ENCODE data around the gene AATK. TPM values are rescaled to one million over a fixed set of nuclear protein-coding genes. Genes with fewer than 3 reads are reported as not detected.
A peak's percentile ranks its signal among the peaks of the same experiment; 100 is the strongest.

The AATK gene
- total RNA-seq, 1 donor from 2014 or later, result 7.7 TPM

DNA sequence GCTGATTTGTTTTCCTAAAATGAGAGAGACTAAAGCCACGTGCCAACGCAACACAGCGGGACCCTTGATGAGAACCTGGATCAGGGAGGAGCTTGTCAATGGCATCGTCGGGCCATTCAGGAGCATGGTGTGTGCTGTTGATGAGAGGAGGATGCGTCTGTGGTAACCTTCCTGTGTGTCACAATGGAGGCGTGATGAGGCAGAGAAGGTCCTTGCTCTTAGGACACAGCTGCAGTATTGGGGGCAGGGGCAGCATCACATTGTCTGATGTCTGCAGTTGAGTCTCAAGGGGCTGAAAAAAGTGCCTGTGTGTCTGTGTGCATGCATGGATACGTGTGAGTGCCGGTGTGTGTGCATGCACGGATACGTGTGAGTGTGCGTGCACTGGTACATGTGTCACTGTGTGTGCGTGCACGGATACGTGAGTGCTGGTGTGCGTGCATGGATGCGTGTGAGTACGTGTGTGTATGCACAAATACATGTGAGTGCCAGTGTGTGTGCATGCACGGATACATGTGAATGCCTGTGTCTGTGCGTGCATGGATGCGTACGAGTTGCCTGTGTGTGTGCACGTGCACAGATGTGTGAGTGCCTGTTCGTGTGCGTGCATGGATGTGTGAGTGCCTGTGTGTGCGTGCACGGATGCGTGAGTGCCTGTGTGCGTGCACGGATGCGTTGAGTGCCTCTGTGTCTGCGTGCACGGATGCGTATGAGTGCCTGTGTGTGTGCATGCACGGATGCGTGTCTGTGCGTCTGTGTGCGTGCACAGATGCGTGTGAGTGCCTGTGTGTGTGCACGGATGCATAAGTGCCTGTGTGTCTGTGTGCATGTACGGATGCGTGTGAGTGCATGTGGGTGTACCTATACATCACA lies 91.8 kb downstream of the AATK start:
- Mint-ChIP-seq H3K4me3 (ENCODE audit: unreplicated experiment) (peak overlapping the region; percentile 37), H3K9me3 (ENCODE audit: unreplicated experiment) (no peaks in the 10 kb centered on the region), H3K27me3 (ENCODE audit: unreplicated experiment) (peaks cover 20% of the 10 kb centered on the region), H3K27ac (ENCODE audit: unreplicated experiment) (peak overlapping the region; percentile 38), H3K4me1 (ENCODE audit: unreplicated experiment) (peaks cover 11% of the 10 kb centered on the region), H3K36me3 (ENCODE audit: low read depth, unreplicated experiment) (peaks cover 23% of the 10 kb centered on the region)
- no peak for DNase-seq (ENCODE audit: low spot score)
- TF ChIP-seq, protein P1, sequence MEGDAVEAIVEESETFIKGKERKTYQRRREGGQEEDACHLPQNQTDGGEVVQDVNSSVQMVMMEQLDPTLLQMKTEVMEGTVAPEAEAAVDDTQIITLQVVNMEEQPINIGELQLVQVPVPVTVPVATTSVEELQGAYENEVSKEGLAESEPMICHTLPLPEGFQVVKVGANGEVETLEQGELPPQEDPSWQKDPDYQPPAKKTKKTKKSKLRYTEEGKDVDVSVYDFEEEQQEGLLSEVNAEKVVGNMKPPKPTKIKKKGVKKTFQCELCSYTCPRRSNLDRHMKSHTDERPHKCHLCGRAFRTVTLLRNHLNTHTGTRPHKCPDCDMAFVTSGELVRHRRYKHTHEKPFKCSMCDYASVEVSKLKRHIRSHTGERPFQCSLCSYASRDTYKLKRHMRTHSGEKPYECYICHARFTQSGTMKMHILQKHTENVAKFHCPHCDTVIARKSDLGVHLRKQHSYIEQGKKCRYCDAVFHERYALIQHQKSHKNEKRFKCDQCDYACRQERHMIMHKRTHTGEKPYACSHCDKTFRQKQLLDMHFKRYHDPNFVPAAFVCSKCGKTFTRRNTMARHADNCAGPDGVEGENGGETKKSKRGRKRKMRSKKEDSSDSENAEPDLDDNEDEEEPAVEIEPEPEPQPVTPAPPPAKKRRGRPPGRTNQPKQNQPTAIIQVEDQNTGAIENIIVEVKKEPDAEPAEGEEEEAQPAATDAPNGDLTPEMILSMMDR (IDR thresholded peaks at IDR 0.05; ENCODE audit: unreplicated experiment), result no peak

DNA sequence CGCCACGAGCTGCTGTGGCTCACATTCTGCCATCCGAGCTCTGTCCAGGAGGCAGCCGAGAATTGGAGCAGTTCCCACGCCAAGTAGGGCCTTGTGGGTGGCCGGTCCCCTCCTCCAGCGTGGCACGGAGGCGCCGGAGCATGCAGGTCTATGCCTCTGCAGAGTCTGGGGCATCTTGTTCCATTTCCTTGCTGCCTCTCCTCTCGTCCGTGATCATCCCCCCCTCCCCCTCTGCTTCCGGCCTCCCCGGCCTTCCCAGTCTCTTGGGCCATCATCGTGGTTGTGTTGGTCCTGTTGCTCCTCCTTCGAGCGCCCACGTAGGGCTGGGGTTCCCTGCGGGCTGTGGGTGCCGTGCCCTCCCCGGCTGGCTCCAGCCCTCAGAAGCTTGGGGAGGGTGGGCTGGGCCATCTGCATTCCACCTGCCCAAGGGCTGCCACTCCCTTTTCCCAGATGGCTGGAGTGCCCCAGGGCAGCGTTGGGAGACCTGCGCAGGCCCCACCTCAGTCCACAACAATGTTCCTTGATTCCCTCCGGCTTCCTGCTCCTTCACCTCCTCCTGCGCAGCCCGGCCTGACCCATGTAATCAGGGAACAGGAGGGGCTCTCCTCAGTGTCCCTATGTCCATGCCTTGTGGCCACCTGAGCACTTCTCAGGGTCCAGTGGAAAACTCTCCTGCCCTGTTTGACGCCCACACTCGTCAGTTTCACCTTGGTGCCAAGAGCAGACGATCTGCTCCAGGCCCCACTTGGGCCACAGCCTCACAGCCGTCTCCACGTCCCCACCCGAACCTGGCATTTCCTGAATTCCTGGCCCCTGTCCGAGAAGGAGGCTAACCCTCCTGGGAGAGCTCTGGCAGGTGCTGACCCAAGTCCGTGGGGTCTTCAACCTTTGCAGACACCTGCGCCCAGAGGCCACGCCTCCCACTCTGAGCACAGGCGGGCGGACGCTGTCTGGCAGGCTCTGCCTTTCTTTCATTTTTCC lies 94.0 kb downstream of the AATK start:
- peaks cover 11% of the 10 kb centered on the region for H3K4me1 Mint-ChIP-seq (ENCODE audit: unreplicated experiment)
- H3K36me3 Mint-ChIP-seq (ENCODE audit: low read depth, unreplicated experiment), result peaks cover 23% of the 10 kb centered on the region
- TF ChIP-seq, protein P1 (IDR thresholded peaks at IDR 0.05; ENCODE audit: unreplicated experiment), result no peak
- H3K27ac Mint-ChIP-seq (ENCODE audit: unreplicated experiment), result no peak overlapping the region
- peaks cover 19% of the 10 kb centered on the region for H3K27me3 Mint-ChIP-seq (ENCODE audit: unreplicated experiment)
- DNase-seq (ENCODE audit: low spot score), result no peak
- no peaks in the 10 kb centered on the region for H3K9me3 Mint-ChIP-seq (ENCODE audit: unreplicated experiment)
- peak overlapping the region; percentile 42 for H3K4me3 Mint-ChIP-seq (ENCODE audit: unreplicated experiment)

- TF ChIP-seq, protein P1 (IDR thresholded peaks at IDR 0.05; ENCODE audit: unreplicated experiment), result no peak
- H3K27me3 Mint-ChIP-seq (ENCODE audit: unreplicated experiment), result peaks cover 18% of the 10 kb centered on the region
- DNase-seq (ENCODE audit: low spot score), result no peak
- peaks cover 11% of the 10 kb centered on the region for H3K4me1 Mint-ChIP-seq (ENCODE audit: unreplicated experiment)
- peaks cover 23% of the 10 kb centered on the region for H3K36me3 Mint-ChIP-seq (ENCODE audit: low read depth, unreplicated experiment)
- H3K9me3 Mint-ChIP-seq (ENCODE audit: unreplicated experiment), result no peaks in the 10 kb centered on the region
- no peak overlapping the region for H3K4me3 Mint-ChIP-seq (ENCODE audit: unreplicated experiment)
- H3K27ac Mint-ChIP-seq (ENCODE audit: unreplicated experiment), result peak overlapping the region; percentile 52
Observed at GRCh38 chr17:81070541-81071246, 95.3 kb downstream of the AATK start.

GRCh38 chr17:81069135-81069645 lies 96.8 kb downstream of the AATK start:
- no peak overlapping the region for H3K27ac Mint-ChIP-seq (ENCODE audit: unreplicated experiment)
- H3K4me1 Mint-ChIP-seq (ENCODE audit: unreplicated experiment), result peaks cover 6% of the 10 kb centered on the region
- no peaks in the 10 kb centered on the region for H3K9me3 Mint-ChIP-seq (ENCODE audit: unreplicated experiment)
- no peak overlapping the region for H3K4me3 Mint-ChIP-seq (ENCODE audit: unreplicated experiment)
- TF ChIP-seq, protein P1 (IDR thresholded peaks at IDR 0.05; ENCODE audit: unreplicated experiment), result no peak
- no peak for DNase-seq (ENCODE audit: low spot score)
- peaks cover 18% of the 10 kb centered on the region for H3K36me3 Mint-ChIP-seq (ENCODE audit: low read depth, unreplicated experiment)
- peaks cover 14% of the 10 kb centered on the region for H3K27me3 Mint-ChIP-seq (ENCODE audit: unreplicated experiment)
